C1 segment of cervical spinal cord (tissue), 14 donors: ENCODE measurements around the gene MAN2A2.
A peak's percentile ranks its signal among the peaks of the same experiment; 100 is the strongest.

Experiments
- DNase-seq, 14 donors: peaks; one replicate each; lab custom pipeline; 2025; lab: John Stamatoyannopoulos, UW

Gene MAN2A2

DNA sequence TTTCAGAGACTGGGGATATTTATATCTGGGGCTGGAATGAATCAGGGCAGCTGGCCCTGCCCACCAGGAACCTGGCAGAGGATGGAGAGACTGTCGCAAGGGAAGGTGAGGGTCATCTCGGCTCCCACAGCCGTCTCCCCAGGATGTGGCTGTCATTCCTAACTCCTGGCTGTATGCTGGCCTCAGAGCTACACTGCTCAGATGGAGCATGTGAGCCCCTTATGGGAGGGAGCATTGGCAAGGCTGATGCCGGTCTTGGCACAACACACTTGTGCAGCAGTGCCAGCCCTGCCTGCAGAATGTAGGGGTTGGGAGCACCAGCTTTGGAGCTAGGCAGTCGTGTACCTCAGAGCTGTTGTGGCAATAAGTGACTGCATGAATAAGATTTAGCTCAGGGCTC lies 56.8 kb downstream of the MAN2A2 start:
- DNase-seq: peak in 10 of 14 donors; percentile 10 to 84 (median 36)

DNA sequence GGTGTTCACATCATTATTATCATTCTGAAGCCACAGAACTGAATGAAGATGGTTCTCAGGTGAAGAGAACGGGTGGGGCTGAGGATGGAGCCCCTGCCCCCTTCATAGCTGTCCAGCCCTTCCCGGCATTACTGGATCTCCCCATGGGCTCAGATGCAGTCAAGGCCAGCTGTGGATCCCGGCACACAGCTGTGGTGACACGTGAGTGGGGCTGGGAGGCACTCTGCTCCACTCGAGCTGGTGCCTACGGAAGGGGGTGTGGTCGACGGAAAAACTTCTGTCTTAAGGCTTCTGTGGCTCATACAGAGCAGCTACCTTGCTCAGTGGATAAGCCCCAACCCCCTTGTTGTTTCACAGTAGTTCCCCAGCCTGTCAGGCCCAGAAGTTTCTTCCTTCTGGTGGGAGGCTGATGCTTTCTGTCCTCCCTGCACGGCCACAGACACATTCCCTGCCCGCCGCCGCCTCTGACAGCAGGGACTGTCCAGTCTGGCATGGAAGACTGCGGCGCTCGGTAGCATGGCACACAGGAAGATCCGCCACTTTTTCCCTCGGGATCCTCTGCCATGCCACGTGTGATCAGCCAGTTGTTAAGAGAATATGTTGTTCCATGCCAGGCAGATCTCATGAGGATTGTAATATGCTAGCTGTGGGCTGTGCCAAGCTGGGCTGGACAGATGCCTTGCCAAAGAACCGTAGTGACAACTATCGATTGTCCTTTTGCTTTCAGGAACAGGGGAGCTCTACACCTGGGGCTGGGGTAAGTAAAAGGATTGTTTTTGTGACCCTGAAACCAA lies 57.4 kb downstream of the MAN2A2 start:
- peak in 1 of 14 donors; percentile 19 for DNase-seq

DNA sequence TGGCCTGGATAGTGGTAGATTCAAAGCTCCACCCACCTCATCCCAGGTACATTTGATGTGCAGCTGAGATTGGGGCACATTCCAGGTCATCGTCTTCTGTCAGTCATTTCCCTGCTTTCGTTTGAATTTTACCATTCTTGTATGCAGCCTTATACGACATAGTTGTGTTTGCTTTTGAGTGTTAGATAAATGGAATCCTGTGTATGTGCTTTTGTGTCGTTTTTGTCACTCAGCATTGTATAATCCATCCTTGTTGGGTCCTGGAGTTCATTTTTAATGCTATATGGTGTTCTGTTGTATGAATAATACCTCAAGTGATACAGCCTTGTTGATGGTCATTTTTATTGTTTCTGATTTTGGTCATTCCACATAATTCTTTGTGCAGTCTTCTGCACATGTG lies 58.9 kb downstream of the MAN2A2 start:
- no peak for DNase-seq

DNA sequence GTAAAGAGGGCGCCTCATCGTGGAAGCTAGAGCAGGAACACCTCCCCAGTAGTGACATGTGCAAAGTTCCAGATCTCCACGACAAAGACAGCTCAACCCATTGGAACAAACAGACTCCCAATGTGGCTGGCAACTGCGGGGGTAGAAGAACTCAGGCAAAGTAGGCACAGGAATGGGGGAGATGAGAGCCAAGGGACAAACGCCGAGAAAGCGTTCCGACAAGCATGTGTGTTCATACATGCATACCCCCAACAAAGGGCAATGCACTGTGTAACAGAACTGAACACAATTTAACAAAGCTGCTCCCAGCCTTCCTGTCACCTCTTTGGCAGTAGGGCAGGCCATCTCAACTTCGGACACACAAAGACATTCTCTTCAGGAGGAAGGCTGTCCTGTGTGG lies 63.2 kb downstream of the MAN2A2 start:
- DNase-seq: no peak

DNA sequence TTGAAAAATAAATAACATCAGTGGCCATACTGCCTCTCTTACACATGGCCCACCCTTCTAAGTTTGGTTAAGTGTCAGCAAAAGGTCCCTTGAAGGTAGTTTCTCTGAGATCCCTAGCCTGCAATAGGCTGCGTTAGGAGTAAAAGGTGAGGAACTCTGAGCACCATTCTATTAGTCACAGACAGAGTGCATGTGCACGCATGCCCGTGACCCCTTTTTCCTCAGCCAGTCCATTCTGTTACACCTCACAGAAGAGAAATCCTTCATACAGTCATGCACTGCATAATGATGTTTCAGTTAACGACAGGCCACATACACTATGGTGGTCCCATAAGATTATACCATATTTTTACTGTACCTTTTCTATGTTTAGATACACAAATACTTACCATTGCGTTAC lies 64.1 kb downstream of the MAN2A2 start:
- no peak for DNase-seq

DNA sequence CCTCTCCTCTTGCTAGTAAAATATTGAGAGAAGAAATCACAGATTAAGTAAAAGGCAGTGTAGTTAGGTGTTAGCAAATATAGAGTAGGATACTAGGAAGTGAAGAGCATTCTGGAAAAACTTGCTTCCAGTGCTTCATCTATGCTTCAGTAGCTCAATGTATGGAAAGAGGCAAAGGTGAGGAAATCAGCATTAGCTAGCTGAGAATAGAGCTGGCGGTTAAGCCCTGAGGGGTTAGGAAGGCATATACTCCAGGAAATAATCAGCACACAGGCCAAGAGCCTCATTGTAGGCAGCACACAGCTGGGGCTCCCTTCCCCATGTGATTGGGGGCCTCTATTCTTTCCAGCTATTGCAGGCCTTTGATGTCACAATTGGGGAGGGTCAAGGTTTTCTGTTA lies 65.3 kb downstream of the MAN2A2 start:
- no peak for DNase-seq

DNA sequence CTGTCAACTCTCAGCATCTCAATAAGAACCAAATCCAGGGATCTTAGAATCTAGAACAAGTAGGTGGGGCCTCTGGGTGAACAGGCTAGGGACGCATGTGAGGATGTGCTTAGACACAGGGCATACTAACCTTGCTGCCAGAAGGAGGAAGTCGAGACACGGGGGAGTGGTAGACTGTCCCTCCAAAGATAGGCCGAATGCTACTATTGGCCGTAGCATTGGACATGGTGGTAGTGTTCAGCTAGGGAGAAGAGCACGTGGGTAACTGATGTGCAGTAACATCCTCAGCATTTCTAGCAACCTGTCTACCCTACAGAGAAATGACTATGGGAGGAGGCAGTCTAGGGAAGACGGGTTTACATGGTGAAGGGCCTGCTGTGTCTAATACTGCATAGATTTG lies 67.2 kb downstream of the MAN2A2 start:
- DNase-seq: no peak

DNA sequence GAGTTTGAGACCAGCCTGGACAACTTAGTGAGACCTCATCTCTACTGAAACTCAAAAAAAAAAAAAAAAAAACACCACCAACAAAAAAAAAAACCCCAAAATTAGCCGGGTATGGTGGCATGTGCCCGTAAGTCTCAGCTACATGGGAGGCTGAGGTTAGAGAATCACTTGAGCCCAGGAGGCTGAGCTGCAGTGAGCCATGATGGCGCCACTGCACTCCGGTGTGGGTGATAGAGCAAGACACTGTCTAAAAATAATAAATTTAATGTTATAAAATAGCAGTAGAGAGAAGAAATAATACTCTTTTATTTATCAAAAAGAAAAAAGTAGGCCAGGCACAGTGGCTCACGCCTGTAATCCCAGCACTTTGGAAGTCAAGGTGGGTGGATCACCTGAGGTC lies 69.0 kb downstream of the MAN2A2 start:
- DNase-seq: no peak
